GM13976 (cell line): Measurements from ENCODE around the gene SMIM45.
A peak's percentile ranks its signal among the peaks of the same experiment; 100 is the strongest.

Source experiments
- DNase-seq: peaks from one replicate; pipeline ENCODE4 v3.0.0; 2012; ENCODE audit warnings: low spot score
- CTCF ChIP-seq: IDR thresholded peaks from 2 replicates; pipeline ENCODE4 v1.5.1; 2012; ENCODE audit warnings: borderline replicate concordance, mild to moderate bottlenecking; ENCODE audit not compliant: insufficient read depth; ENCODE audit errors: extremely low read depth, missing control alignments, control extremely low read depth
- in situ Hi-C: fragments of 300-500 bp; cut with MboI; formaldehyde crosslinking; loops from one replicate; pipeline ENCODE4 v1.12.0; 2022; ENCODE audit warnings: low sequenced_read_pairs, mixed read lengths, inconsistent platforms; ENCODE audit not compliant: unreplicated experiment

Gene SMIM45

GRCh38 chr22:41976070-41976901 is 24.3 kb downstream of the SMIM45 start:
- TF ChIP-seq CTCF = no peak
- in situ Hi-C loops = loop anchor here (10.0 kb wide), 1 partner anchor 109 kb away; no protein-coding TSS in a partner anchor
- DNase-seq = peak; percentile 59

- no peak for DNase-seq
- in situ Hi-C loops = loop anchor here (10.0 kb wide), 1 partner anchor 108 kb away; no protein-coding TSS in a partner anchor
- no peak for TF ChIP-seq CTCF
Measured at GRCh38 chr22:41976961-41977566, 25.1 kb downstream of the SMIM45 start.

- DNase-seq = no peak
- TF ChIP-seq CTCF = no peak
- in situ Hi-C loops = loop anchor here (10.0 kb wide), 1 partner anchor 106 kb away; no protein-coding TSS in a partner anchor
Measured at GRCh38 chr22:41978732-41979131, 26.8 kb downstream of the SMIM45 start.

- in situ Hi-C loops = loop anchor here (10.0 kb wide), 1 partner anchor 105 kb away; no protein-coding TSS in a partner anchor
Measured at GRCh38 chr22:41979423-41980250, 27.7 kb downstream of the SMIM45 start.

GRCh38 chr22:41982865-41983264 is 30.9 kb downstream of the SMIM45 start:
- no peak for DNase-seq
- in situ Hi-C loops = no loop called here
- no peak for TF ChIP-seq CTCF

More at GRCh38 chr22:41979423-41980250, 27.7 kb downstream of the SMIM45 start:
- no peak for DNase-seq
- TF ChIP-seq CTCF = no peak
